Activated CD8-positive, alpha-beta T cell treated with anti-CD3 and anti-CD28 coated beads, Interleukin-2, amount 10 ng/mL, durations not matched to agents 7 days and 5 days (primary cell): ENCODE measurements around the gene GRM7. TPM values are rescaled to one million over a fixed set of nuclear protein-coding genes. Genes with fewer than 3 reads are reported as not detected.

ENCODE experiments used
- ATAC-seq: fragments of 150-1000 bp; cut with Tn5 transposase; one replicate; pipeline ENCODE4 v1.10.0; 2021; ENCODE audit warnings: moderate library complexity
- CTCF ChIA-PET: fragments of 350-600 bp; sonication (Branson Sonifier 250); formaldehyde crosslinking; loops from one replicate; lab custom pipeline; 2021; ENCODE audit warnings: antibody characterized with exemption; lab: Charles Lee
- POLR2A ChIA-PET: fragments of 350-600 bp; sonication (Branson Sonifier 250); formaldehyde crosslinking; loops from one replicate; lab custom pipeline; 2021; ENCODE audit warnings: antibody characterized with exemption; lab: Charles Lee
- DNase-seq: peaks from one replicate; pipeline ENCODE4 v3.0.0-alpha.2; 2020
- H3K27ac Mint-ChIP-seq: one replicate; pipeline ENCODE4 v1.8.0; 2021; ENCODE audit warnings: mild to moderate bottlenecking, mixed read lengths
- H3K27me3 Mint-ChIP-seq: one replicate; pipeline ENCODE4 v1.8.0; 2021; ENCODE audit warnings: low read depth, mixed read lengths
- H3K36me3 Mint-ChIP-seq: one replicate; pipeline ENCODE4 v1.8.0; 2021; ENCODE audit warnings: low read depth, mixed read lengths
- H3K4me1 Mint-ChIP-seq: one replicate; pipeline ENCODE4 v1.8.0; 2021; ENCODE audit warnings: low read depth, mixed read lengths
- H3K4me3 Mint-ChIP-seq: one replicate; pipeline ENCODE4 v1.8.0; 2021; ENCODE audit warnings: mild to moderate bottlenecking, mixed read lengths
- H3K9me3 Mint-ChIP-seq: one replicate; pipeline ENCODE4 v1.8.0; 2022; ENCODE audit warnings: mixed read lengths; ENCODE audit not compliant: insufficient read depth
- total RNA-seq, 2 experiments: library from RNA; stranded (reverse); gene quantifications; one replicate each; pipeline ENCODE4 v1.2.3, GENCODE V29; 2021

Gene GRM7
- total RNA-seq, 2 experiments from 2014 or later: not detected

GRCh38 chr3:7669641-7670040 lies 808.7 kb downstream of the GRM7 start:
- Mint-ChIP-seq H3K27ac (no peak overlapping the region), H3K27me3 (no peaks in the 10 kb centered on the region), H3K4me3 (no peak overlapping the region), H3K36me3 (no peaks in the 10 kb centered on the region), H3K4me1 (no peaks in the 10 kb centered on the region), H3K9me3 (no peaks in the 10 kb centered on the region)
- ATAC-seq: no peak
- no peak for DNase-seq
- ChIA-PET POLR2A (no interaction called here), CTCF (no interaction called here)

- H3K36me3 Mint-ChIP-seq: no peaks in the 10 kb centered on the region
- no peaks in the 10 kb centered on the region for H3K27me3 Mint-ChIP-seq
- ChIA-PET POLR2A (no interaction called here), CTCF (no interaction called here)
- H3K4me1 Mint-ChIP-seq: no peaks in the 10 kb centered on the region
- no peak overlapping the region for H3K27ac Mint-ChIP-seq
- no peak for ATAC-seq
- no peak overlapping the region for H3K4me3 Mint-ChIP-seq
- DNase-seq: no peak
- H3K9me3 Mint-ChIP-seq: no peaks in the 10 kb centered on the region
Observed at GRCh38 chr3:7678521-7678920, 817.6 kb downstream of the GRM7 start.

GRCh38 chr3:7682822-7683229 lies 821.9 kb downstream of the GRM7 start:
- Mint-ChIP-seq H3K27me3 (no peaks in the 10 kb centered on the region), H3K4me3 (no peak overlapping the region), H3K27ac (no peak overlapping the region), H3K4me1 (no peaks in the 10 kb centered on the region), H3K36me3 (no peaks in the 10 kb centered on the region), H3K9me3 (peaks cover 3% of the 10 kb centered on the region)
- CTCF ChIA-PET: no interaction called here
- ATAC-seq (no peak), DNase-seq (no peak)
- POLR2A ChIA-PET: no interaction called here

- no peaks in the 10 kb centered on the region for H3K36me3 Mint-ChIP-seq
- no peaks in the 10 kb centered on the region for H3K27me3 Mint-ChIP-seq
- CTCF ChIA-PET: no interaction called here
Observed at GRCh38 chr3:7683426-7683825, 822.5 kb downstream of the GRM7 start.

GRCh38 chr3:7684182-7684715 lies 823.3 kb downstream of the GRM7 start:
- ChIA-PET POLR2A (no interaction called here), CTCF (no interaction called here)
- Mint-ChIP-seq H3K4me3 (no peak overlapping the region), H3K27ac (no peak overlapping the region), H3K36me3 (no peaks in the 10 kb centered on the region), H3K4me1 (no peaks in the 10 kb centered on the region), H3K27me3 (no peaks in the 10 kb centered on the region), H3K9me3 (peaks cover 3% of the 10 kb centered on the region)
- DNase-seq (no peak), ATAC-seq (no peak)

More at GRCh38 chr3:7683426-7683825, 822.5 kb downstream of the GRM7 start:
- H3K27ac Mint-ChIP-seq: no peak overlapping the region
- ATAC-seq (no peak), DNase-seq (no peak)
- peaks cover 3% of the 10 kb centered on the region for H3K9me3 Mint-ChIP-seq
- no peak overlapping the region for H3K4me3 Mint-ChIP-seq
- POLR2A ChIA-PET: no interaction called here
- no peaks in the 10 kb centered on the region for H3K4me1 Mint-ChIP-seq

GRCh38 chr3:7687428-7688147 lies 826.7 kb downstream of the GRM7 start:
- CTCF ChIA-PET: no interaction called here
- no peak overlapping the region for H3K4me3 Mint-ChIP-seq

GRCh38 chr3:7692866-7693265 lies 832.0 kb downstream of the GRM7 start:
- DNase-seq: no peak
- no peaks in the 10 kb centered on the region for H3K36me3 Mint-ChIP-seq
- H3K27ac Mint-ChIP-seq: no peak overlapping the region
- no peak for ATAC-seq
- CTCF ChIA-PET: no interaction called here
- no peak overlapping the region for H3K4me3 Mint-ChIP-seq
- POLR2A ChIA-PET: no interaction called here
- no peaks in the 10 kb centered on the region for H3K27me3 Mint-ChIP-seq
- H3K4me1 Mint-ChIP-seq: no peaks in the 10 kb centered on the region
- H3K9me3 Mint-ChIP-seq: no peaks in the 10 kb centered on the region

More at GRCh38 chr3:7687428-7688147, 826.7 kb downstream of the GRM7 start:
- H3K27ac Mint-ChIP-seq: no peak overlapping the region
- POLR2A ChIA-PET: no interaction called here
- peaks cover 3% of the 10 kb centered on the region for H3K9me3 Mint-ChIP-seq
- DNase-seq (no peak), ATAC-seq (no peak)
- no peaks in the 10 kb centered on the region for H3K36me3 Mint-ChIP-seq
- H3K4me1 Mint-ChIP-seq: no peaks in the 10 kb centered on the region
- H3K27me3 Mint-ChIP-seq: no peaks in the 10 kb centered on the region

- Mint-ChIP-seq H3K27me3 (no peaks in the 10 kb centered on the region), H3K9me3 (no peaks in the 10 kb centered on the region), H3K36me3 (no peaks in the 10 kb centered on the region), H3K4me3 (no peak overlapping the region), H3K27ac (no peak overlapping the region), H3K4me1 (no peaks in the 10 kb centered on the region)
- CTCF ChIA-PET: no interaction called here
- ATAC-seq: no peak
- POLR2A ChIA-PET: no interaction called here
- DNase-seq: no peak
Observed at GRCh38 chr3:7693976-7694375, 833.1 kb downstream of the GRM7 start.

- Mint-ChIP-seq H3K27me3 (no peaks in the 10 kb centered on the region), H3K4me3 (no peak overlapping the region), H3K27ac (no peak overlapping the region), H3K36me3 (no peaks in the 10 kb centered on the region), H3K9me3 (no peaks in the 10 kb centered on the region), H3K4me1 (no peaks in the 10 kb centered on the region)
- ChIA-PET POLR2A (no interaction called here), CTCF (no interaction called here)
- DNase-seq (no peak), ATAC-seq (no peak)
Observed at GRCh38 chr3:7695049-7695448, 834.1 kb downstream of the GRM7 start.

- H3K36me3 Mint-ChIP-seq: no peaks in the 10 kb centered on the region
- no peak overlapping the region for H3K4me3 Mint-ChIP-seq
- no peak for ATAC-seq
Observed at GRCh38 chr3:7696320-7696719, 835.4 kb downstream of the GRM7 start.

GRCh38 chr3:7697548-7697947 lies 836.6 kb downstream of the GRM7 start:
- POLR2A ChIA-PET: no interaction called here

More at GRCh38 chr3:7696320-7696719, 835.4 kb downstream of the GRM7 start:
- Mint-ChIP-seq H3K27me3 (no peaks in the 10 kb centered on the region), H3K4me1 (no peaks in the 10 kb centered on the region), H3K27ac (no peak overlapping the region), H3K9me3 (no peaks in the 10 kb centered on the region)
- POLR2A ChIA-PET: no interaction called here
- CTCF ChIA-PET: no interaction called here
- DNase-seq: no peak

GRCh38 chr3:7700539-7700938 lies 839.6 kb downstream of the GRM7 start:
- Mint-ChIP-seq H3K36me3 (no peaks in the 10 kb centered on the region), H3K9me3 (no peaks in the 10 kb centered on the region), H3K4me1 (no peaks in the 10 kb centered on the region), H3K27me3 (no peaks in the 10 kb centered on the region), H3K27ac (no peak overlapping the region), H3K4me3 (no peak overlapping the region)
- ChIA-PET POLR2A (no interaction called here), CTCF (no interaction called here)
- no peak for DNase-seq
- no peak for ATAC-seq

More at GRCh38 chr3:7697548-7697947, 836.6 kb downstream of the GRM7 start:
- H3K27me3 Mint-ChIP-seq: no peaks in the 10 kb centered on the region
- no peaks in the 10 kb centered on the region for H3K36me3 Mint-ChIP-seq
- no peaks in the 10 kb centered on the region for H3K9me3 Mint-ChIP-seq
- no peak overlapping the region for H3K27ac Mint-ChIP-seq
- DNase-seq (no peak), ATAC-seq (no peak)
- CTCF ChIA-PET: no interaction called here
- H3K4me1 Mint-ChIP-seq: no peaks in the 10 kb centered on the region
- H3K4me3 Mint-ChIP-seq: no peak overlapping the region
